ENCODE measurements around the gene SYT9. TPM values are rescaled to one million over a fixed set of nuclear protein-coding genes. Genes with fewer than 3 reads are reported as not detected.

Gene SYT9
- polyA plus RNA-seq, 1 donor from 2014 or later, result 2.3 TPM

GRCh38 chr11:7204778-7205177, 46.9 kb upstream of the SYT9 start:
- no peaks in the 10 kb centered on the region for H3F3A ChIP-seq (ENCODE audit: insufficient read depth, low read length, poor library complexity, severe bottlenecking)
- H3K9me2 ChIP-seq (ENCODE audit: insufficient read depth, low read length), result no peaks in the 10 kb centered on the region
- no peak overlapping the region for H3K4me2 ChIP-seq (ENCODE audit: low read length)
- no peaks in the 10 kb centered on the region for H3K36me3 ChIP-seq (ENCODE audit: insufficient read depth, low read length)
- TF ChIP-seq MXI1 (conservative IDR thresholded peaks at IDR 0.05; ENCODE audit: poor library complexity, severe bottlenecking) (no peak), EZH2 (IDR thresholded peaks at IDR 0.05; ENCODE audit: borderline replicate concordance, insufficient read depth, low read length, poor library complexity, severe bottlenecking) (no peak), EP300 (conservative IDR thresholded peaks at IDR 0.05; ENCODE audit: poor library complexity, severe bottlenecking) (no peak), RAD21 (conservative IDR thresholded peaks at IDR 0.05) (no peak), SMC3 (conservative IDR thresholded peaks at IDR 0.05; ENCODE audit: poor library complexity) (no peak)
- TF ChIP-seq, protein P1, sequence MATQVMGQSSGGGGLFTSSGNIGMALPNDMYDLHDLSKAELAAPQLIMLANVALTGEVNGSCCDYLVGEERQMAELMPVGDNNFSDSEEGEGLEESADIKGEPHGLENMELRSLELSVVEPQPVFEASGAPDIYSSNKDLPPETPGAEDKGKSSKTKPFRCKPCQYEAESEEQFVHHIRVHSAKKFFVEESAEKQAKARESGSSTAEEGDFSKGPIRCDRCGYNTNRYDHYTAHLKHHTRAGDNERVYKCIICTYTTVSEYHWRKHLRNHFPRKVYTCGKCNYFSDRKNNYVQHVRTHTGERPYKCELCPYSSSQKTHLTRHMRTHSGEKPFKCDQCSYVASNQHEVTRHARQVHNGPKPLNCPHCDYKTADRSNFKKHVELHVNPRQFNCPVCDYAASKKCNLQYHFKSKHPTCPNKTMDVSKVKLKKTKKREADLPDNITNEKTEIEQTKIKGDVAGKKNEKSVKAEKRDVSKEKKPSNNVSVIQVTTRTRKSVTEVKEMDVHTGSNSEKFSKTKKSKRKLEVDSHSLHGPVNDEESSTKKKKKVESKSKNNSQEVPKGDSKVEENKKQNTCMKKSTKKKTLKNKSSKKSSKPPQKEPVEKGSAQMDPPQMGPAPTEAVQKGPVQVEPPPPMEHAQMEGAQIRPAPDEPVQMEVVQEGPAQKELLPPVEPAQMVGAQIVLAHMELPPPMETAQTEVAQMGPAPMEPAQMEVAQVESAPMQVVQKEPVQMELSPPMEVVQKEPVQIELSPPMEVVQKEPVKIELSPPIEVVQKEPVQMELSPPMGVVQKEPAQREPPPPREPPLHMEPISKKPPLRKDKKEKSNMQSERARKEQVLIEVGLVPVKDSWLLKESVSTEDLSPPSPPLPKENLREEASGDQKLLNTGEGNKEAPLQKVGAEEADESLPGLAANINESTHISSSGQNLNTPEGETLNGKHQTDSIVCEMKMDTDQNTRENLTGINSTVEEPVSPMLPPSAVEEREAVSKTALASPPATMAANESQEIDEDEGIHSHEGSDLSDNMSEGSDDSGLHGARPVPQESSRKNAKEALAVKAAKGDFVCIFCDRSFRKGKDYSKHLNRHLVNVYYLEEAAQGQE (IDR thresholded peaks at IDR 0.05; ENCODE audit: borderline replicate concordance), result no peak
- no peaks in the 10 kb centered on the region for H3K27me3 ChIP-seq (ENCODE audit: insufficient read depth, low read depth, low read length)
- H3K27ac ChIP-seq (ENCODE audit: low read length), result no peak overlapping the region
- H3K9ac ChIP-seq (ENCODE audit: low read length), result no peak overlapping the region
- H3K4me3 ChIP-seq (ENCODE audit: low read length), result no peak overlapping the region
- no peaks in the 10 kb centered on the region for H4K20me1 ChIP-seq (ENCODE audit: insufficient read depth)
- H3K9me3 ChIP-seq (ENCODE audit: low read length), result no peaks in the 10 kb centered on the region
- no peak overlapping the region for H2AFZ ChIP-seq (ENCODE audit: low read depth, low read length)
- no peaks in the 10 kb centered on the region for H3K79me2 ChIP-seq (replicated peaks; ENCODE audit: insufficient read depth, low read length)

GRCh38 chr11:7208391-7208790, 43.3 kb upstream of the SYT9 start:
- no peaks in the 10 kb centered on the region for H3K27me3 ChIP-seq (ENCODE audit: insufficient read depth, low read depth, low read length)
- TF ChIP-seq POLR2AphosphoS5 (IDR thresholded peaks at IDR 0.05), result no peak
- no peak for TF ChIP-seq EZH2 (IDR thresholded peaks at IDR 0.05; ENCODE audit: borderline replicate concordance, insufficient read depth, low read length, poor library complexity, severe bottlenecking)
- TF ChIP-seq CTCF (IDR thresholded peaks at IDR 0.05; ENCODE audit: poor library complexity, severe bottlenecking), result no peak
- TF ChIP-seq TAF1 (IDR thresholded peaks at IDR 0.05; ENCODE audit: low read depth), result no peak
- no peak for TF ChIP-seq MXI1 (conservative IDR thresholded peaks at IDR 0.05; ENCODE audit: poor library complexity, severe bottlenecking)
- no peak for TF ChIP-seq RAD21 (conservative IDR thresholded peaks at IDR 0.05)
- TF ChIP-seq, protein P1 (IDR thresholded peaks at IDR 0.05; ENCODE audit: borderline replicate concordance), result no peak
- no peaks in the 10 kb centered on the region for H3K36me3 ChIP-seq (ENCODE audit: insufficient read depth, low read length)
- no peak overlapping the region for H3K4me3 ChIP-seq (ENCODE audit: low read length)
- no peaks in the 10 kb centered on the region for H3F3A ChIP-seq (ENCODE audit: insufficient read depth, low read length, poor library complexity, severe bottlenecking)
- no peak overlapping the region for H3K27ac ChIP-seq (ENCODE audit: low read length)
- H2AFZ ChIP-seq (ENCODE audit: low read depth, low read length), result no peak overlapping the region
- H3K9me2 ChIP-seq (ENCODE audit: insufficient read depth, low read length), result no peaks in the 10 kb centered on the region
- H3K79me2 ChIP-seq (replicated peaks; ENCODE audit: insufficient read depth, low read length), result no peaks in the 10 kb centered on the region
- H3K9ac ChIP-seq (ENCODE audit: low read length), result no peak overlapping the region
- no peak overlapping the region for H3K4me2 ChIP-seq (ENCODE audit: low read length)
- no peaks in the 10 kb centered on the region for H3K9me3 ChIP-seq (ENCODE audit: low read length)
- H4K20me1 ChIP-seq (ENCODE audit: insufficient read depth), result no peaks in the 10 kb centered on the region
